Stimulated activated CD4-positive, alpha-beta T cell treated with anti-CD3 and anti-CD28 coated beads, Interleukin-2, amount 100 ng/mL, for 4 hours (primary cell): ENCODE results near the gene RPL37A.

Experiments
- DNase-seq: peaks from one replicate; pipeline ENCODE4 v3.0.0-alpha.2; 2020; ENCODE audit warnings: low read depth

The RPL37A gene

GRCh38 chr2:216548901-216549331, 50.3 kb downstream of the RPL37A start:
- no peak for DNase-seq

DNA sequence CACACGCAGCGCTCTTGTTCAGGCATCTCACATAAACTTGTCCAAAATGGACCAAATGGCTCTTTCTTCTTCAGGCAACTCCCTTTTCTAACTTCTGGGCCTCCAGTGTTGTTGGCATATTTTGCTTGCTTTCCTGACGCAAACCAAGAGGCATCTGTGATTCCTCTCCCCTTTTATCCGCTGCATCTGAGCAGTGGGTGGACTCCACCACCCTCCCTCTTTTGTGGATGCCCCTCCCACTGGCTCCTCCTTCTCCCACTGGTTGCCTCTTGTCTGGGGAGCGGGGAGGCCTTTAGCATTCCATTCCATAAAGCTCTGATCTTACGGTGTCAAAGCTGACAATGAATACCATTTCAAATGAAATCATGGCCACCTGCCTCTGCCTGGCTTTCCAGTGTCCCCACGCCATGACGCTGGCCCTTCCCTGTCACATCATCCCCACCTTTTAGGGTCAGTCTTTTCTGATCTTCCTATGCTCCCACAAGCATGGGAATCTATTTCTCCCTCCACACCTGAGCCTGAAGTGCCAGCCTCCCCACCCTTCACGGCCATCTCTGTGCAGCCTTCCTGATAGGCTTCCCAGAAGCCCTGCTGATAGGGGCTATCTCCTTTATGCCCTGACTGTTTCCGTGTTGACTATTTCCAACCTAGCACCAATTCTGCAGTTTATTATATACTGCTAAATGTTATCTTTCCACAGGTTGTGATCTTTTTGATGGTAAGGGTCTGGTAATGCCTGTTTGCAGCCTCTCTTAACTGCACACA, 51.5 kb downstream of the RPL37A start:
- DNase-seq: no peak

GRCh38 chr2:216551234-216552068, 52.8 kb downstream of the RPL37A start:
- no peak for DNase-seq

DNA sequence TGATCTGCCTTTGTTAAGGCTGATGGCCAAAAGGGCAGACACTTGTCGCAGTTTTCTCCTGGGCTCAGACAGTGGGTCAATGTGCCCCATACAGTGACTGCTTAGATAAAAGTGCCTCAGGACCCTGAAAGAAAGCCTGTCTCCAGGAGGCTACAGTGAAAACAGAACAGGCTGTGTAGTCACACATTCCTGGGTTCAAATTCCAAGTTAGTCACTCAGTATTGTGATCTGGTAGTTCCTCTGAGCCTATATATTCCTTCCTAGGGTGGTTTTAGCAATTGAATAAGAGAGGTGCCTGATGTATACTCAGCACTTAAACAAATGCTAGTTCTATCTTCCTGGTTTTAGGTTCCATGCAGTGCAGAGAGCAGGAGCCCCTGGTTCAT, 54.4 kb downstream of the RPL37A start:
- no peak for DNase-seq
